A549 (cell line): ENCODE results near the gene PLCH1.

Experiments
- FOXS1 ChIP-seq: fragments of 250-450 bp; sonication (Bioruptor Pico); IDR thresholded peaks from 2 replicates; pipeline ENCODE4 v1.5.0; 2020; ENCODE audit warnings: mild to moderate bottlenecking, moderate library complexity
- POLR2A ChIP-seq: IDR thresholded peaks from 2 replicates; pipeline ENCODE4 v1.6.1; 2012; ENCODE audit warnings: mild to moderate bottlenecking, low read length
- SMC3 ChIP-seq: fragments of >200 bp; sonication (Bioruptor Twin); formaldehyde crosslinking; IDR thresholded peaks from 3 replicates; pipeline ENCODE4 v1.6.1; 2018; ENCODE audit warnings: inconsistent platforms
- TF ChIP-seq, protein P1 (sequence below): fragments of >200 bp; sonication (Bioruptor Twin); formaldehyde crosslinking; IDR thresholded peaks from 3 replicates; pipeline ENCODE4 v1.5.1; 2016

DNA sequence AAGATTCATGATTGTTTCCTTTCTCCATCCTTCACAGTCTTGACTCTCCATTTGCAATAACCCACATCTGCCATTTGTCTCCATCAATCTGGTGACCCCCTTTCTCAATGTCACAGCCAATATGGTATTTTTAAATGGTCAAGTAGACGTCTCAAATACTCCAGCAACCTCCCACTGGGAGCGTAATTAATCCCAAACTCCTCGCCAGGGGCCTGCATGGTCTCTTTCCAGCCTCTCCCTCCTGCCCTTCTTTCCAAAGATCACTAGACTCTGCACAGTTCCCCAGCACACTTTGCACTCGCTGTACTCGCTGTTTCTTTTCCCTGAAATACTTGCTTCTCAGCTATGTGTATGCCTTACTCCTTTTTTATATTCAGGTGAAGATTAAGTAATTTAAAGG is 115.3 kb downstream of the PLCH1 start:
- TF ChIP-seq SMC3 (no peak), FOXS1 (no peak), POLR2A (no peak)
- TF ChIP-seq, protein P1, sequence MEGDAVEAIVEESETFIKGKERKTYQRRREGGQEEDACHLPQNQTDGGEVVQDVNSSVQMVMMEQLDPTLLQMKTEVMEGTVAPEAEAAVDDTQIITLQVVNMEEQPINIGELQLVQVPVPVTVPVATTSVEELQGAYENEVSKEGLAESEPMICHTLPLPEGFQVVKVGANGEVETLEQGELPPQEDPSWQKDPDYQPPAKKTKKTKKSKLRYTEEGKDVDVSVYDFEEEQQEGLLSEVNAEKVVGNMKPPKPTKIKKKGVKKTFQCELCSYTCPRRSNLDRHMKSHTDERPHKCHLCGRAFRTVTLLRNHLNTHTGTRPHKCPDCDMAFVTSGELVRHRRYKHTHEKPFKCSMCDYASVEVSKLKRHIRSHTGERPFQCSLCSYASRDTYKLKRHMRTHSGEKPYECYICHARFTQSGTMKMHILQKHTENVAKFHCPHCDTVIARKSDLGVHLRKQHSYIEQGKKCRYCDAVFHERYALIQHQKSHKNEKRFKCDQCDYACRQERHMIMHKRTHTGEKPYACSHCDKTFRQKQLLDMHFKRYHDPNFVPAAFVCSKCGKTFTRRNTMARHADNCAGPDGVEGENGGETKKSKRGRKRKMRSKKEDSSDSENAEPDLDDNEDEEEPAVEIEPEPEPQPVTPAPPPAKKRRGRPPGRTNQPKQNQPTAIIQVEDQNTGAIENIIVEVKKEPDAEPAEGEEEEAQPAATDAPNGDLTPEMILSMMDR = no peak
